Chondrocyte (in vitro differentiated cells): Measurements from ENCODE around the gene TAS2R41. TPM values are rescaled to one million over a fixed set of nuclear protein-coding genes. Genes with fewer than 3 reads are reported as not detected.
A peak's percentile ranks its signal among the peaks of the same experiment; 100 is the strongest.

Experiments
- DNase-seq: peaks from one replicate; pipeline ENCODE4 v3.0.0; 2021; ENCODE audit warnings: mixed read lengths, low spot score
- H3K27ac Mint-ChIP-seq: one replicate; pipeline ENCODE4 v1.8.0; 2021; ENCODE audit warnings: mild to moderate bottlenecking, moderate library complexity, mixed read lengths; ENCODE audit not compliant: unreplicated experiment
- H3K27me3 Mint-ChIP-seq: 2 replicates; pipeline ENCODE4 v1.8.0; 2021; ENCODE audit warnings: low read depth, mixed read lengths
- H3K36me3 Mint-ChIP-seq: 2 replicates; pipeline ENCODE4 v1.8.0; 2021; ENCODE audit warnings: low read depth, mixed read lengths
- H3K4me1 Mint-ChIP-seq: 2 replicates; pipeline ENCODE4 v1.8.0; 2021; ENCODE audit warnings: low read depth, mild to moderate bottlenecking, mixed read lengths
- H3K4me3 Mint-ChIP-seq: one replicate; pipeline ENCODE4 v1.8.0; 2021; ENCODE audit warnings: mild to moderate bottlenecking, moderate library complexity, mixed read lengths; ENCODE audit not compliant: unreplicated experiment
- H3K9me3 Mint-ChIP-seq: 2 replicates; pipeline ENCODE4 v1.8.0; 2021; ENCODE audit warnings: low read depth, mixed read lengths
- total RNA-seq: library from RNA; stranded (reverse); gene quantifications from 3 replicates; pipeline ENCODE4 v1.2.1, GENCODE V29; 2021
- TF ChIP-seq, protein P1 (sequence below): fragments of 200-600 bp; sonication (generic); IDR thresholded peaks from 2 replicates; pipeline ENCODE4 v1.5.0; 2021; ENCODE audit warnings: antibody characterized with exemption, mild to moderate bottlenecking, moderate library complexity

Gene TAS2R41
- total RNA-seq, 1 donor from 2014 or later, result not detected

DNA sequence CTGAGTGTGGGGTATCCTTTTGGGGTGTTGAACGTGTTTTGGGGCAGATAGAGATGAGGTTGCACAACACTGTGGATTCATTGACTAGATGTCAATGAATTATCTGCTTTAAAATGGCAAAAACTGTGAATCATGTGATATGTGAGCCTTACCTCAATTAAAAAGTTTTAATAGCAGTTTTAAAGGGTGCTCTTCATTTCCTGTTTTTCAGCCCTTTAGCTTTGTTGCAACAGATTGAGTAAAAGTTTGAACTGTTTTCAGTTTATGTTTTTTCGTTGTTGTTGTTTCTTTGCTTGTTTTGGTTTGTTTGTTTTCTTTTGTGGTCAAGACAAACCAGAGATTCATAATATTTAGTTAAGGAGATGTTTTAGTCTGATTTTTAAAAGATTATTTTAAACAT, 9.4 kb downstream of the TAS2R41 start:
- no peaks in the 10 kb centered on the region for H3K36me3 Mint-ChIP-seq
- H3K27me3 Mint-ChIP-seq, result peaks cover 2% of the 10 kb centered on the region
- TF ChIP-seq, protein P1, sequence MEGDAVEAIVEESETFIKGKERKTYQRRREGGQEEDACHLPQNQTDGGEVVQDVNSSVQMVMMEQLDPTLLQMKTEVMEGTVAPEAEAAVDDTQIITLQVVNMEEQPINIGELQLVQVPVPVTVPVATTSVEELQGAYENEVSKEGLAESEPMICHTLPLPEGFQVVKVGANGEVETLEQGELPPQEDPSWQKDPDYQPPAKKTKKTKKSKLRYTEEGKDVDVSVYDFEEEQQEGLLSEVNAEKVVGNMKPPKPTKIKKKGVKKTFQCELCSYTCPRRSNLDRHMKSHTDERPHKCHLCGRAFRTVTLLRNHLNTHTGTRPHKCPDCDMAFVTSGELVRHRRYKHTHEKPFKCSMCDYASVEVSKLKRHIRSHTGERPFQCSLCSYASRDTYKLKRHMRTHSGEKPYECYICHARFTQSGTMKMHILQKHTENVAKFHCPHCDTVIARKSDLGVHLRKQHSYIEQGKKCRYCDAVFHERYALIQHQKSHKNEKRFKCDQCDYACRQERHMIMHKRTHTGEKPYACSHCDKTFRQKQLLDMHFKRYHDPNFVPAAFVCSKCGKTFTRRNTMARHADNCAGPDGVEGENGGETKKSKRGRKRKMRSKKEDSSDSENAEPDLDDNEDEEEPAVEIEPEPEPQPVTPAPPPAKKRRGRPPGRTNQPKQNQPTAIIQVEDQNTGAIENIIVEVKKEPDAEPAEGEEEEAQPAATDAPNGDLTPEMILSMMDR, result no peak
- no peak overlapping the region for H3K27ac Mint-ChIP-seq
- no peak overlapping the region for H3K4me3 Mint-ChIP-seq
- peaks cover 22% of the 10 kb centered on the region for H3K4me1 Mint-ChIP-seq
- DNase-seq, result no peak
- H3K9me3 Mint-ChIP-seq, result no peaks in the 10 kb centered on the region

DNA sequence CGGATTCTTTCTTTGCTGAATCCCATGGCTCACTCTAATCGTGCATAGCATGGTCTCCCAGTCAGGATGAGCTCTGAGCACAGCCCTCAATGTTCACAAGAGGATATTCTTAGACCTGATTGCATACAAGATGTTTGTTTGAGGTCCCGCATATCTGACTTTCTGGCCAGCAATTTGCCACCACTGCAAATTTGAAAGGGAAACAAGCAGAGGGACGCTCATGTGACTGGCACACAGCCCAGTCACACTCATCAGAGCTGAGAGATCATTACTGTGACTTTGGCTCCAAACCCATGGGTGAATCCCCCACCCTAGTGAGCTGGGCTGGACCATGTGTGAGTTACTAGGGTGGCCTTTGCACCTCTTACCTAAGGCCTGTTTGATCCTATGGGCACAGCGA, 9.9 kb downstream of the TAS2R41 start:
- DNase-seq, result no peak
- Mint-ChIP-seq H3K36me3 (no peaks in the 10 kb centered on the region), H3K27me3 (peaks cover 2% of the 10 kb centered on the region), H3K4me1 (peaks cover 22% of the 10 kb centered on the region), H3K27ac (no peak overlapping the region), H3K9me3 (no peaks in the 10 kb centered on the region), H3K4me3 (no peak overlapping the region)
- TF ChIP-seq, protein P1, result no peak

DNA sequence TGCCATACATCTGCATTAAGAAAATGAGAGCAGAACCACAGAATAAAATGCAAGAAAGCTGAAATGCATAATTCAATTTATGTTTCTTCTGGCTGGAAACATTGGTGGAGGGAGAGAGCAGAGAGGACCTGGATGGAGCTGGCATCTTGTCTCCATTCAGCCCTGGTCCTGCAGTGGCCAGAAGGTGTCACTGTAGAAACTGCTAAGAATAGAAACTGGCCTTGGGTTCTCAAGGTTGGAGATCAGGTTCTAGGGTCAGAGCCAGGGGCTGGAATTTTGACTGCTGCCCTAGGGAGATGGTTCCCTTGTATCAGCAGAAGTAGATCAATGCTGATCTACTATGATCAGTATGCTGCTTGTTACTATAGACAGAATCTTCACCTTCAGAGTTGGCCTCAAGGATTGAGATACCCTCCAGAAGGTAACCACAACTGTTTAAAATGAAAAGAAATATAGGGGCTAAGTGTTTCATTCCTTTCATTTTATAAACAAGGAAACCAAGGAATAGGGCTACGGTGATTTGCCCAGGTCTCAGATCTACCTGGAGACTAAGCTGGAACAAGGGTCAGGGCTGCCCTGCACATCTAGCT, 13.1 kb downstream of the TAS2R41 start:
- H3K9me3 Mint-ChIP-seq, result no peaks in the 10 kb centered on the region

GRCh38 chr7:143492043-143492471, 14.4 kb downstream of the TAS2R41 start:
- Mint-ChIP-seq H3K4me1 (peaks cover 12% of the 10 kb centered on the region), H3K4me3 (no peak overlapping the region), H3K27ac (no peak overlapping the region), H3K36me3 (no peaks in the 10 kb centered on the region), H3K27me3 (peaks cover 2% of the 10 kb centered on the region), H3K9me3 (no peaks in the 10 kb centered on the region)
- no peak for DNase-seq
- TF ChIP-seq, protein P1, result no peak

More for the DNA sequence above, 13.1 kb downstream of the TAS2R41 start:
- Mint-ChIP-seq H3K36me3 (no peaks in the 10 kb centered on the region), H3K27ac (no peak overlapping the region), H3K27me3 (peaks cover 2% of the 10 kb centered on the region), H3K4me1 (peaks cover 13% of the 10 kb centered on the region), H3K4me3 (no peak overlapping the region)
- DNase-seq, result no peak
- TF ChIP-seq, protein P1, result peak; percentile 81

DNA sequence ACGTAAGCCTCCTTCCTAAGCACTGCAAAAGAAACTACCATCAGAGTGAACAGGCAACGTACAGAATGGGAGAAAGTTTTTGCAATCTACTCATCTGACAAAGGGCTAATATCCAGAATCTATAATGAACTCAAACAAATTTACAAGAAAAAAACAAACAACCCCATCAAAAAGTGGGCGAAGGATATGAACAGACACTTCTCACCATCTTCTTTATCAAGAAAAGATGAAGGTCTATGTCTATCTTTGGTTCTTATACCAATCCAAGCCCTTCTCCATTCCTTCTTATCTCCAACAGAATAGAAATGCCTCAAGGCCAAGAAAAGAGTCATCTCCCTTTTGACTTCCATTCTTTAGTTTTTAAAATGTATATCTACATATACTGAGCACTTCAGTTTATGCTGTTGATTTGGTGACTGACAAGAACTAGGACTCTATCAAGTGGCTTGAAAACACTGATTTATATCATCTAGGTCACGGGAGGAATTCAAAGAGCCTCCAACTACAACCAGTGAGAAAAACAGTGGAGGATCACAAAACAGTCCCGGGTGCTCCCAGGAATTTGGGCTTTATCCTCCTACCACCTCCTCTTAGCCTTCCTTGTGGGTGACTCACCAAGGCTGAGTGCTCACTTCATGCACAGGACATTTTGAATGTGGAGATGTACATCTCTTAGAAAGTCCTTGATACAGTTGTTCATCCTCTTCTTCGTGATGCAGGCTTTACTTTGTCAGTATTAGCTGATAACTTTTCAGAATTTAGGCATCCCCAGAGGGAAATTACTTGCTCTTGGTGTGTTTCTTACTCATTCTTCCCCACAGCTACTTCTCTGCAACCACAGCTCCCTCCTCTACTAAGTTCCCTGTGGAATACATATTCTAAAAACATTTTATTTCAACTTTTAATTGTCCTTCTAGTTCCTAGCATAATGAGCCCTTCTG, 15.4 kb downstream of the TAS2R41 start:
- H3K9me3 Mint-ChIP-seq, result no peaks in the 10 kb centered on the region
- TF ChIP-seq, protein P1, result no peak
- H3K4me1 Mint-ChIP-seq, result peaks cover 6% of the 10 kb centered on the region
- H3K36me3 Mint-ChIP-seq, result no peaks in the 10 kb centered on the region
- no peak overlapping the region for H3K27ac Mint-ChIP-seq
- DNase-seq, result no peak
- peaks cover 2% of the 10 kb centered on the region for H3K27me3 Mint-ChIP-seq
- H3K4me3 Mint-ChIP-seq, result no peak overlapping the region
